Activated CD4-positive, alpha-beta T cell treated with anti-CD3 and anti-CD28 coated beads for 48 hours (primary cell): Measurements from ENCODE around the gene NPM1.

Experiments
- DNase-seq: peaks from one replicate; pipeline ENCODE4 v3.0.0-alpha.2; 2020

Gene NPM1

GRCh38 chr5:171431251-171431777 is 43.7 kb downstream of the NPM1 start:
- no peak for DNase-seq

- no peak for DNase-seq
These were observed 44.4 kb downstream of the NPM1 start for GRCh38 chr5:171432076-171432475.

GRCh38 chr5:171432583-171433351 is 45.1 kb downstream of the NPM1 start:
- DNase-seq: no peak

GRCh38 chr5:171433352-171433698 is 45.7 kb downstream of the NPM1 start:
- no peak for DNase-seq

- no peak for DNase-seq
These were observed 46.5 kb downstream of the NPM1 start for GRCh38 chr5:171433982-171434676.

GRCh38 chr5:171434874-171435273 is 47.2 kb downstream of the NPM1 start:
- no peak for DNase-seq

GRCh38 chr5:171435908-171436307 is 48.3 kb downstream of the NPM1 start:
- DNase-seq: no peak

- no peak for DNase-seq
These were observed 49.2 kb downstream of the NPM1 start for GRCh38 chr5:171436804-171437285.

- no peak for DNase-seq
These were observed 49.7 kb downstream of the NPM1 start for GRCh38 chr5:171437286-171437821.

GRCh38 chr5:171438738-171439137 is 51.1 kb downstream of the NPM1 start:
- no peak for DNase-seq

- DNase-seq: no peak
These were observed 53.7 kb downstream of the NPM1 start for GRCh38 chr5:171441246-171441791.

GRCh38 chr5:171442287-171443042 is 54.8 kb downstream of the NPM1 start:
- no peak for DNase-seq

GRCh38 chr5:171444582-171444981 is 56.9 kb downstream of the NPM1 start:
- DNase-seq: no peak

- DNase-seq: no peak
These were observed 58.2 kb downstream of the NPM1 start for GRCh38 chr5:171445644-171446516.

- no peak for DNase-seq
These were observed 59.6 kb downstream of the NPM1 start for GRCh38 chr5:171447226-171447625.

GRCh38 chr5:171449426-171449825 is 61.8 kb downstream of the NPM1 start:
- DNase-seq: no peak

GRCh38 chr5:171450423-171451331 is 63.0 kb downstream of the NPM1 start:
- DNase-seq: peak; percentile 43

GRCh38 chr5:171451421-171451820 is 63.8 kb downstream of the NPM1 start:
- DNase-seq: no peak

GRCh38 chr5:171453056-171453725 is 65.5 kb downstream of the NPM1 start:
- no peak for DNase-seq

GRCh38 chr5:171453988-171454387 is 66.3 kb downstream of the NPM1 start:
- no peak for DNase-seq
